Right forelimb (tissue), 1 donor: ENCODE results near the gene HHATL.

Experiments
- DNase-seq: peaks from one replicate; pipeline ENCODE4 v3.0.0-alpha.2; 2018

The HHATL gene

DNA sequence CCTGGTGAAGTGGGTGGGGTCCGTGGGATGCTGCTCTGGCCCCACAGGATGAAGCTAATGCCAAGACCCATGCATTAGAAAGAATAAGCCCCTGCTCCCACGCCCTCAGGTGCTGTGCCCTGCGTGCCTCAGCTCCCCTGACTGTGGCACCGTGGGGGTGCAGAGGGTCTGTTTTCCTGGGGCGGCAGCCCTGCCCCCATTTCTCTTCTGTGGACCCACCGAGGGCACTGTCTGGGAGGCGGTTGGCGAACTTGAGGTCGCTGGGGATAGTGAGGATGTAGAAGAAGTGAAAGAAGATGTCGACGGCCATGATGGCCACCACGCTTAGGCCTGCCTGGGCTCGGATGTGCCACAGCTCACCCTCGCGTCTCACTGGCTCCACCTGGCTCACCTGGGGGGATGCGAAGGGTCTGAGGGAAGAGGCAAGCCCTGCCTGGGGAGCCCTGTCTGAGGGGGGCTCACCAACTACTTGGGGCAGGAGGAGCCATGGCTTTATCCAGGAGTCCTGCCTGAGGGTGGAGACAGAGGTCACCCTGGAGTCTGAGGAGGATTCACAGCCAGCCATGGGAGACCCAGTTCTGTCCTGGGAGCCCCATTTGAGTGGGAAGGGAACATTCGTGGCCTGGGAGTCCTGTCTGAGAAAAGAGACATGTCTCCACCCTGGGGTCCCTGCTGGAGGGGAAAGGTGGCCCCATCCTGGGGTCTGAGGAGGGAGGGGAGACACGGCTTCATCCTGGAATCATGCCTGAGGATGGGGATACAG, 5.1 kb downstream of the HHATL start:
- no peak for DNase-seq

DNA sequence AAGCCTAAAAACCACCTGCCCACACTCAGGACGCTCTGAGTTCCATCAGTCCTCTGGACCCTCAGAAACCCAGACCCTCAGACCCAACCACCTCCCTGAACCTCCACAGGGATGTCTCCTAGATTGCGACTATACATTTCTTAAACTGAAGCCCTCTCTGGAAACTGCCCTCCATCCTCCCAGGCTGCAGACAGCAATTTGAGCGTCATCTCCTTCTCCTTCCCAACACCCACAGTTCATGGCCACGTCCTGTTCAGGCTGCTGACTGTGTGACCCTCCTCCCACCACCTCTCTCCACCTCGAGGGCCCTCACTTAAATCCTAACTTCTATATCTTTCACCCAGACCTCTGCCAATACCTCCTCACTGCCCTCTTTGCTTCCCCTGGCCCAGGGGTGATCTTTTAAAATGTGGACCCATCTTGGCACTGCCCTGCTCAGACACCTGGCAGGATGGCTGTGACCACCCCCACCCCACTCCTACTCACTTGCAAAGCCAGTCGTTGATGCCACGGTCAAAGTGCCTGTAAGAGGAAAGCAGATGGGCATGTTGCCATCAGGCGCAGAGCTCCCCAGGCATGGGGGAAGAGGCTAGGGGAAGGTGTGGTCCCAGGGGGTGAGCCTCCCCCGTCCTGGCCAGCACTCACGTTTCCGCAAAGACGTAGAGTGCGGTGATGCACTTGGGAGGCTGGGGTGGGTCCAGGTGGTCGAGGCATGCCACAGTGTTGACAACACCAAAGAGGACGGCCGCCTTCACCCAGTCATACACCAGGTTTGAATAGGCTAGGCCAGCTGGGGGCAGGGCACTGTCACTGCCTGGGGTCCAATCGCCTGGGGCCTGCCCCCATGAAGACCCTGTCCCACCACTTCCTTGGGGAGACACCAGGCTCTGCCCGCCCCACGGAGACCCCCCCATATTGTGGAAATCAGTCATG, 6.0 kb downstream of the HHATL start:
- no peak for DNase-seq

DNA sequence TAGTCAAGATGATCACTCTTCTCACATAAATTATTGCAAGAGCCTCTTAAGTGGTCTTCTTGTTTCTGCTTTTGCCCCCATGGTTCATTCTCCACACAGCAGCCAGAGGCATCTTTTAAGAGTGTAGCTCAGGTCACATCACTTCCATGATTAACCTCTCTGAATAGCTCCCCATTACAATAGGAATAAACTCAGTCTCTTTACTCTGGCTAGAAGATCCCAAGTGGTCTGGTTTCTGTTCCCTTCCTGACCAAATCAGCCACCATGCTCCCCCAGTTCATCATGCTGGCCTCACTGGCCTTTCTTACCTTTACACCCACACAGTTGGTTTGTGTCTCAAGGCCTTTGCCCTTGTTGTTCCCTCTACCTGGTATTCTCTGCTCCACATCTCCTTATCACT, 8.2 kb downstream of the HHATL start:
- no peak for DNase-seq

DNA sequence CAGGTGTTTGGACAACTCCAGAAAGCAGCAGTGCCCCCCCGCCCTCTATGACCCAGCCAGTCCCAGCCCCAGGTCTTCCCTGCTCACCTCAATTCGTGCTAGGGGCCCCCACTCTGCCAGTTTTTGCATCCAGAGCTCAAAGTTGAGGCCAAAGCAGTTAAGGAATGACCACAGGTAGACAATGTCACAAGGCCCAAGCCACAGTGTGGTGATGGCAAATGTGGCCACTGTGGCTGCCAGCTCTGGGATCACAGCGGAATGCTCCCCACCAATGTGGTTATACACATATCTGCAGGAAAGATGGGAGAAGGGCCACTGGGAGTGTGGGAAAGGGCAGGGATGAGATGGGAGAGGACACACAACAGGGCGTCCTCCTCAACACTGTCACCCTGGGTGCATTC, 9.1 kb downstream of the HHATL start:
- no peak for DNase-seq

DNA sequence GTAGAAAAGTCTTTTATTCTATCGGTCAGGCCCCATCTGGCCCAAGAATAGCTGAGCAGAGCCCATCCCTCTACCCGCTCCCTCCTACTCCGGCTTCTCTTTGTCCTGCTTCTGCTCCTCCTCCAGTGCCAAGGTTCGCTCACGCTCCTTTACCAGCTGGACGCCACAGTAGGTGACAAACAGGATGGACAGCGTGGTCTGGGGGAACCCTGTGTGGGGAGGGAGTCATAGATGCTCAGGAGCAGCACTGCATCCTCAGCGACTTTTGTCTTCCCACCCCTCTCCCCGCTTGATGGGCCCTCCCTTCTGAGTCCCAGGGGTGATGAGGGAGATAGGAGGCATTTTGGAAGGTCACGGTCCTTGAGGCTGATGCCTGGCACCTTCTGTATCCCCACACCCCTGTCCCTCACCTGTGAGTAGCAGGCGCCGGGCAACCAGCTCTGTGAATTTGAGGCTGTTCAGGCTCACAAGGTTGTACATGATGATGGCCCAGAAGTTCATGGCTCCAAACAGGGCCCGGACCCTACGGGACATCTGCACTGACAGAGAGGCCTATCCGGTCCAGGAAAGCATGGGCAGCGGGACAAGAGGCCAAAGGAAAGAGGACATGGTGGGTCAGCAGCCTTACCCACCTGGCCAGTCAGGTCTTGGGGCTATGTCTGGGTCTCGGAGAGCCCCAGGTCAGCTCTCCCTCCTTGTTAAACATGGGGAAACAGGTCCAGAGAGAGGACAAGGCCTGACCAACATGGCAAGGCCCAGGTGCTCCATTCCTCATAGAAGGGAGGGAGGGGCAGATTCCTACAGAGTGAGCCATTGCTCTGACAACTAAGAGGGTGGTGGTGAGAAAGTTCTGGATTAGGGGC, 9.7 kb downstream of the HHATL start:
- DNase-seq, result no peak

DNA sequence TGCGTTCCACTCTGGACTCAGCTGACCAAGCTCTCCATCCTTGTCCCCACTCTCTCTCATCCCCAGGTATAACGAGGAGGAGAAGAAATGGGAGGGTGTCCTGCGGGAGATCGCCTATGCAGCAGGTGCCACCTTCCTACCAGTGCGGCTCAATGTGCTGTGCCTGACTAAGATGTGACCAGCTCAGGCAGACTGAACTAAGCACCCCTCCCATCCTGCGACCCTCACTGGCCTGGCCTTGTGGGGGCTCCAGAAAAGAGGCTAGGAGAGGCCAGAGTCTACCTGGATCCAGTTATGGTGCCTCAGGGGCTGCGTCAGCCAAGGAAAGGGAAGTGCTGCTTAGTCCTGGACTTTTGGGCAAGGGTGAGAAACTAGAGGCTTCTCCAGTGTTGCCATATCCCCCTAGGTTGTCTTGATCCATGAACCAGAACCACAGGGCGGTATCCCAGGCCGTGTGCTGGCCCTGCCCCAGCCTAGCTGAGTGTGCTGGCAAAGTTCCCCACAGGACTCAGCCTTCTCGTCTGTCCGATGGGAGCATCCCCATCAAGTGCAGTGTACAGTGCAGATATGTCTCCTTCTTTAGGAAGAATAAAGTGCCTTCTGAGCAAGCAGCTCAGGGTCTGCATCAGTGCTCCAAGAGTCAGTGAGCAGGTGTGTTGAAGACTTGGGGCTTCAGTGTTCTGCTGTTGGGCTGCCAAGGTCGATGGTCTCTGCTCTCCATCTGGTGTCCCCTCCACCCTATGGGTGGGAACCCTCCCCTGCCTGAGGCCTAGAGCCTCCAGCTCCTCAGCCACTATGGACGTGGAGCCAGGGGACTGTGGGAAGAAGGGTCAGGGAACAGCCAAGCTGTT, 10.6 kb downstream of the HHATL start:
- DNase-seq, result no peak

DNA sequence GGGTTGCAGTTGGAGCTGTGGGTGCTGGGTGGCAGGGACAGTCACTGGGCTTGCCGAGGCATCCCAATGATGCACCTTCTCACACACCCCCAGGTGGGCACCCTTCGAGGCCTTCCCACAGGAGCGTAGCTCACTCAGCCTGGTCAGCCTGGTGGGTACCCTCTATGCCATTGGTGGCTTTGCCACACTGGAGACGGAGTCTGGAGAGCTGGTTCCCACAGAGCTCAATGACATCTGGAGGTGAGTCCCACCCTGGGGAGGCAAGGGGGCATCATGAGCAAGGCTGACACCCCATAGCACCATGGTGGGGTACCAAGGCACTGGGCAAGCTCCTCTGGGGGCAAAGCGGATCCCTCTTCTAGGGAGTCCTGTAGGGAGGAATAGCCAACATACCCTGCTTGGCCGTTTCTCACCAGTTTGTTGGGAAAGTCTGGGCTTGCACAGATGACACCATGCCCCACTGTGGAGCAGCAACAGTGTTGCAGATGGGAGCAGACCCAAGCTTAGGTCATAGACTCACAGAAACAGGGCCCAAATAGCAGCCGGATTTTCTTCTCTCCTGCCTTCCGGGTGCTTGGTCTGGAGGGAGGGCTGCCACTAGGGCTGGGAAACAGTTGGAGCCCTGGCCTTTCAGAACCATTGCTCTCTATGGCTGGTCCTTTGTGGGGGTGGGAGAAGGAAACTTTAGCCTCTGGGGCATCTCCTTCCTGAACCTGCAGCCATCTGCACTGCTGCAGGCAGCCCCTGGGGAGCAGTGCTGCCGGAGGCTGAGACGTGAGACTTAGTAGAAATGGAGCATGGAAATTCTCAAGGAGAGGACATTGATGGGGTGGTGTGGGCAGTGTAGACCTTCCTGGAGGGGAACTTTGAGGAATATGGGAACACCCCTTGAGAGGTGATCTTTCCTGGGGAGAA, 11.6 kb downstream of the HHATL start:
- peak; percentile 30 for DNase-seq

DNA sequence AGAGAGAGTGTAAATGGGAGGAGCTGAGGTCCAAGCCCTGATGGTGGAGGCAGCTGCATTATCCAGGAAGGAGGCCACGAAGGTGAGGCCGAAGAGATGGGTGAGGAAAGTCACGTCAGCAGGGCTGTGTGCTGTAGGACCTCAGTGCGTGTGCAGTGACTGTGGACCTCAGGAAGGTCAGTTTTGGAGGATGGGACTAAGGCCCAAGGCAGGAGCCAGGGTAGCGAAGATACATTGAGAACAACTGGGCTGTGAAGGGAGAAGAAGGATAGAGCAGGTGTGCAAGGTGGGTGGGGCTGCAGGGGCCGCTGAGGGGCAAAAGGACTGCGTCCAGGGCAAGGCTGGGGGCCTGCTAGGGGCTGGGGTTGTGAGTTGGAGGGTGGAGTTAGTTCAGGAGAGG, 12.4 kb downstream of the HHATL start:
- no peak for DNase-seq

DNA sequence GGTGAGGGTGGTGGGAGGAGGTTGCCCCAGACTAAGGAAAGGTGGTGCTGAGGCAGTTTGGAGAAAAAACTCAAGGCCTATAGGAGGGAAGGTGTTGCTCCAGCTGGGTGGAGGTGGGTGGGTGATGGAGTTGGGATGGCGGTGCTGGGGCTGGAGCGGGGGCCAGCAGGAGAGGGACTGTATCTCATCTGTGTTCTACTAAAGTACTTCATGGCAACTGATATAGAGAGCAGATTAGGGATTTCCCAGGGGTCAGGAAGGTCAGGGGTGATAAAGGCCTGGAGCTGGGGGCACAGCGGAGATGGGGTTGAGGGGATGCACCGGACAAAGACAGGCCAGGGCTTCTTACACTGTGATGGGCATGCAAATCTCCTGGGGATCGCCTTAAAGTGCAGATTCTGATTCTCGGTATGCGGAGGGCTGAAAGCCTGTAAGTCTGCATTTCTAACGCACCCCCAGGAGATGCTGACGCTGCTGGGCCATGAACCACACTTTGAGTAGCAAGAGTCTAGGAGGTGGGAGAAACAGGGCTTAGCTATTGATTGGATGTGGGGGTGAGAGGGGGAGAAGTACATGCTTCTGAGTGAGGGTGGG, 13.1 kb downstream of the HHATL start:
- peak; percentile 17 for DNase-seq

DNA sequence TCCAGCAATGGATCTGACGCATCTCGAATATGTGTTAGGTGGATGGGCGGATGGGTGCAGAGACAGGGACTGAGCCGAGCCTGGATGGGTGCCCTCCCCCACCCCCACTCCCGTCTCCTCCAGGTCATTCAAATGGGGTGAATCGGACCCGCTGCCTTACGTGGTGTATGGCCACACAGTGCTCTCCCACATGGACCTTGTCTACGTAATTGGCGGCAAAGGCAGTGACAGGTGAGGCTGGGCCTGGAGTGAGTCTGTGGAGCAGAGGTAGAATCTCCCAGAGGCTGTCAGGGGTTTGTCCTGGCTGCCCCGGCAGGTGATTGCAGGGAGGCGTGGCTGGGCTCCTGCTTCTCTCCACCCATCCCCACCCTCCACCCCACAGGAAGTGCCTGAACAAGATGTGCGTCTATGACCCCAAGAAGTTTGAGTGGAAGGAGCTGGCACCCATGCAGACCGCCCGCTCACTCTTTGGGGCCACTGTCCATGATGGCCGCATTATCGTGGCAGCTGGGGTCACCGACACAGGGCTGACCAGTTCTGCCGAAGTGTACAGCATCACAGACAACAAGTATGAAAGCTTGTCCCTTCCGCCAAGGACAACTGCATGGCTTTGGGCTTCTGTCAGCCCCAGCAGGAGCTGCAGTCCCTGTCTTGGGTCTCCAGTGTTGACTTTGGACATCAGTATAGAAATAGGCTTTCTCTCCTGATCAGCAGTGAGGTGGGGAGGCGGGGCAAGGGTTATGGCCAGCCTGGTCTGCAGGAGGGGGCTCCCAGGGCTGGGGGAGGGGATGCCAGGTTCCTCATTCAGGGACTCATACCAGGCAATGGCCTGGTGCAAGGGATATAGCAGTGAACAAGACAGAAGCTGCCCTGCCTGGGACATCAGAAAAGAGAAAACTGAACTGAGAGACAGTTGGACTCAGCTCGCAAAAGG, 13.8 kb downstream of the HHATL start:
- peak; percentile 17 for DNase-seq

DNA sequence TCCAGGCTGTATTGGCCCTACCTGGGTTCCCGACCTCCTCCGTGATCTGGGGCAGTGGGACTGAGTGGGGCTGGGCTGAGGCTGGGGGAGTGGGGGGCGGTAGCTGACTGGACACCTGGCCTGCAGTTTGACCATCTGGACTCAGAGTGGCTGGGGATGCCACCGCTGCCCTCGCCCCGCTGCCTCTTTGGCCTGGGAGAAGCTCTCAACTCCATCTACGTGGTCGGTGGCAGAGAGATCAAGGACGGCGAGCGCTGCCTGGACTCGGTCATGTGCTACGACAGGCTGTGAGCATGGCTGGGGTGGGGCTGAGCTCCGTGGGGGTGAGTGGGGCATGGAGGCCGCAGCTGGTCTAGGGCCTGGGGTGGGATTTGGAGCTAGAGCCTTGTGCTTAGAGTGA, 14.6 kb downstream of the HHATL start:
- DNase-seq, result peak; percentile 22

DNA sequence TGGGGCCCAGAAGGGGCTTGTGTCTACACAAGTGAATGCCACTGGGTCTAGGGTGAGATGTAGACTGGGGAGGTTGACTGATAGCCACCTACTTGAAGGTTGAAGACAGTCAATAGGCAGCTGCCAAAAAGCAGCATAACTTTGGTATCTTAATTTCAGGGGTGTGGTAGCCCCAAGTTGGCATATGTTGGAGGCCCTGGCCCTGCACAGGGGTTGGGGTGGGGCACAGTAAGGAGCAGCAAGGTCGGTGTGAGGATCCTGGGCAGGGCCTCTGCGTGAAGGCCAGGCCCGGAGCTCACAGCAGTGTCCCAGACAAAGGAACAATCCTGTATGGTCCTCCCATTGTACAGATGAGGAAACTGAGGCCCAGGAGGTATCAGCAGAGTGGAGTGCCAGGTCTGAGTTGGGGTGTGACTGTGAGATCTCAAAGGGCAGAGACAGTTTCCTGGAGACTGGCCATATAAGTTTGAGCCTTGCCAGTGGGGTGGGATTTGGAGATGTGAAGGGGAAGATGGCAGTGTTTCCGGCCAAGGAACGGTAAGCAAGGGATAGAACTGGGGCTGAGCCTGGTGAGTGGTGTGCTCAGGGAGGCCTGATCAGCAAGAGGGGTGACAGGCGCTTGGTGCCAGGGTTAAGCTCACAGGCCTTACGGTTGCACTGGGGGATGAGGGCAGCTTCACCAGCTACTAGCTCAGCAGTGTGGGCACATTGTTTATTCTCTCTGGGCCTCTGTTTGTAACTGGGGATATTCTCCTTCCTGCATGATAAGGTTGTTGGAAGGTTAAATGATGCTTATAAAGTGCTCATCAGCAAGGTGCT, 15.6 kb downstream of the HHATL start:
- peak; percentile 24 for DNase-seq

DNA sequence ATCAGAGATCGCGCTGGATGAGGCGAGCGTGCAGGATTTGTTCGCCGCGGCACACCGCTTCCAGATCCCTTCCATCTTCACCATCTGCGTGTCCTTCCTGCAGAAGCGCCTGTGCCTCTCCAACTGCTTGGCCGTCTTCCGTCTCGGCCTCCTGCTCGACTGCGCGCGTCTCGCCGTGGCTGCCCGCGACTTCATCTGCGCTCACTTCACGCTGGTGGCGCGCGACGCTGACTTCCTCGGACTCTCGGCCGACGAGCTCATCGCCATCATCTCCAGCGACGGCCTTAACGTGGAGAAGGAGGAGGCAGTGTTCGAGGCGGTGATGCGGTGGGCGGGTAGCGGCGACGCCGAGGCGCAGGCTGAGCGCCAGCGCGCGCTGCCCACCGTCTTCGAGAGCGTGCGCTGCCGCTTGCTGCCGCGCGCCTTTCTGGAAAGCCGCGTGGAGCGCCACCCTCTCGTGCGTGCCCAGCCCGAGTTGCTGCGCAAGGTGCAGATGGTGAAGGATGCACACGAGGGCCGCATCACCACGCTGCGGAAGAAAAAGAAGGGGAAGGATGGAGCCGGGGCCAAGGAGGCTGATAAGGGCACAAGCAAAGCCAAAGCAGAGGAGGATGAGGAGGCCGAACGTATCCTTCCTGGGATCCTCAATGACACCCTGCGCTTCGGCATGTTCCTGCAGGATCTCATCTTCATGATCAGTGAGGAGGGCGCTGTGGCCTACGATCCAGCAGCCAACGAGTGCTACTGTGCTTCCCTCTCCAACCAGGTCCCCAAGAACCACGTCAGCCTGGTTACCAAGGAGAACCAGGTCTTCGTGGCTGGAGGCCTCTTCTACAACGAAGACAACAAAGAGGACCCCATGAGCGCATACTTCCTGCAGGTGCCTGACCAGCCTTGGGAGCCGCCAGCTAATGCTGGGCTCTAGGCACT, 16.4 kb downstream of the HHATL start:
- peak; percentile 47 for DNase-seq

DNA sequence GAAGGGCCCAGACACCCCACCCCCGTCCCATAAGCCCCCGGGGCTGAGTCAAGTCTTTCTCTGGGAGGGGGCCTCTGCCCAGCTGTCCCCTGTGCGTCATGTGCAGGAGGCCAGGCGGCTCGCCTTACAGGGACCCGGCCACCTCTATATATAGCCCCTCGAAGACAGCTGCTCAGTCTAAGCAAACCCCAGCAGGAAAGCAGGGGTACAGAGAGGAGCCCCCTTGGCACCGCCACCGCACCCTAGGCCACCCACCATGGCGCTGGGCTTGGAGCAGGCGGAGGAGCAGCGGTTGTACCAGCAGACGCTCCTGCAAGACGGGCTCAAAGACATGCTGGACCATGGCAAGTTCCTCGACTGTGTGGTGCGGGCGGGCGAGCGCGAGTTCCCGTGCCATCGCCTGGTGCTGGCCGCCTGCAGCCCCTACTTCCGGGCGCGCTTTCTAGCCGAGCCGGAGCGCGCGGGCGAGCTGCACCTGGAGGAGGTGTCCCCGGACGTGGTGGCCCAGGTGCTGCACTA, 17.2 kb downstream of the HHATL start, which contains the start of gene KLHL40:
KLHL40 (plus strand) TSS at position 175 of the 519 bp plus-strand sequence; CDS start at position 257, 82 bp downstream.
- peak; percentile 56 for DNase-seq

DNA sequence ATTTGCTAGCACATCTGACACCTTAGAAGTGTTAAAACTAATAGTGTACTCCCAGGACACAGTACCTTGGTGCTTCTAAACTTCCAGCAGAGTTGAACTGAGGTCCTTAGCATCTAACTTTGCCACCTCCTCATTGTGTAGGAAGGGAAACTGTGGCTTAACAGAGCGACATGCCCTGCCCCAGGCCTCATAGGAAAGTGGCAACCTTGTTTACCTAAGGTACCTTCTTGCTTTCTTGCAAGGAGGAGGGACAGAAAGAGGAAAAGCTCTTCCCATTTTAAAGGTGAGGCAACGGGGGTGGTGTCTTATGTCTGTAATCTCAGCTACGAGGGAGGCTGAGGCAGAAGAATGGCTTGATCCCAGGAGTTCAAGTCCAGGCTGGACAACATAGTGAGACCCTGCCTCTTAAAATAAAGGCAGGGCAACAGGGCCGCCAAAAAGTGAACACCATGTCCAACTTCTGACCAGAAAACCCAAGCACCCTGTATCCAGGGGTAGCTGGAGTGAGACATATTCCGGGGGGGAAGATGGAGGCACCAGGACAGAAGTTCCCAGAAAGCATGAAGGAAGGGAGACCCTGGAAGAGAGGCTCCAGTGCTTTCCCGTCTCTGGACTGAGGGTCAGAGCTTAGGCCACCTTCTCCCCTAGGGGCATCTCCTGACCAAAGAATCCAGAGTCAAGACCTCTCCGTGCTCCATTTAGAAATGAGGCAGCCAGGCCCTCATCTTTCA, 17.8 kb downstream of the HHATL start:
- peak; percentile 31 for DNase-seq
